PC-3 (cell line): ENCODE data around the gene XAGE1B.
"Not testable (repeated sequence)": the region's sequence is repeated elsewhere in the genome, so short reads cannot be mapped to it uniquely, and the experiment has no call there.

Experiments
- EZH2 ChIP-seq: fragments of 300-600 bp; sonication (generic); IDR thresholded peaks from one replicate; pipeline ENCODE4 v1.6.1; 2017; ENCODE audit warnings: antibody characterized with exemption, mild to moderate bottlenecking, low read length; ENCODE audit not compliant: unreplicated experiment
- EZH2phosphoT487 ChIP-seq: fragments of 300-600 bp; sonication (generic); IDR thresholded peaks from 2 replicates; pipeline ENCODE4 v1.6.1; 2018; ENCODE audit warnings: mild to moderate bottlenecking, antibody characterized with exemption, low read length, borderline replicate concordance
- TF ChIP-seq, protein P1 (sequence below): fragments of 300-600 bp; sonication (generic); conservative IDR thresholded peaks from 2 replicates; pipeline ENCODE4 v1.5.1; 2017; ENCODE audit warnings: antibody characterized with exemption, low read depth, mild to moderate bottlenecking, low read length

DNA sequence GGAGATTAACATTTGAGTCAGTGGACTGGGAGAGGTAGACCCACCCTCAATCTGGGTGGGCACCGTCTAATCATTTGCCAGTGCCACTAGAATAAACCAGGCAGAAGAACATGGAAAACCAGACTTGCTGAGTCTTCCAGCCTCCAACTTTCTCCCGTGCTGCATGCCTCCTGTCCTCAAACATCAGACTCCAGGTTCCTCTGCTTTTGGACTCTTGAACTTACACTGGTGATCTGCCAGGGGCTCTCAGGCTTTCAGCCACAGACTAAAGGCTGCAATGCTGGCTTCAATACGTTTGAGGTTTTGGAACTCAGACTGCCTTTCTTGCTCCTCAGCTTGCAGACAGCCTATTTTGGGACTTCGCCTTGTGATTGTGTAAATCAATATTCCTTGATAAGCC, 24.2 kb upstream of the XAGE1B start:
- TF ChIP-seq, protein P1, sequence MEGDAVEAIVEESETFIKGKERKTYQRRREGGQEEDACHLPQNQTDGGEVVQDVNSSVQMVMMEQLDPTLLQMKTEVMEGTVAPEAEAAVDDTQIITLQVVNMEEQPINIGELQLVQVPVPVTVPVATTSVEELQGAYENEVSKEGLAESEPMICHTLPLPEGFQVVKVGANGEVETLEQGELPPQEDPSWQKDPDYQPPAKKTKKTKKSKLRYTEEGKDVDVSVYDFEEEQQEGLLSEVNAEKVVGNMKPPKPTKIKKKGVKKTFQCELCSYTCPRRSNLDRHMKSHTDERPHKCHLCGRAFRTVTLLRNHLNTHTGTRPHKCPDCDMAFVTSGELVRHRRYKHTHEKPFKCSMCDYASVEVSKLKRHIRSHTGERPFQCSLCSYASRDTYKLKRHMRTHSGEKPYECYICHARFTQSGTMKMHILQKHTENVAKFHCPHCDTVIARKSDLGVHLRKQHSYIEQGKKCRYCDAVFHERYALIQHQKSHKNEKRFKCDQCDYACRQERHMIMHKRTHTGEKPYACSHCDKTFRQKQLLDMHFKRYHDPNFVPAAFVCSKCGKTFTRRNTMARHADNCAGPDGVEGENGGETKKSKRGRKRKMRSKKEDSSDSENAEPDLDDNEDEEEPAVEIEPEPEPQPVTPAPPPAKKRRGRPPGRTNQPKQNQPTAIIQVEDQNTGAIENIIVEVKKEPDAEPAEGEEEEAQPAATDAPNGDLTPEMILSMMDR = not testable (repeated sequence)
- not testable (repeated sequence) for TF ChIP-seq EZH2, EZH2phosphoT487
